Stomach smooth muscle (tissue), 2 donors: ENCODE data around the gene KRTAP5-9.
"Not testable (repeated sequence)": the region's sequence is repeated elsewhere in the genome, so short reads cannot be mapped to it uniquely, and the experiment has no call there.

Source experiments
- H3K27ac ChIP-seq: one replicate; pipeline ENCODE4 v1.7.0; 2013; ENCODE audit warnings: mild to moderate bottlenecking, low read length, inconsistent platforms
- H3K27me3 ChIP-seq, 2 donors: one replicate each; pipeline ENCODE4 v1.7.0; 2013; ENCODE audit warnings: low read length in 2 of 2; ENCODE audit not compliant: insufficient read depth in 2 of 2, control insufficient read depth in 1 of 2
- H3K36me3 ChIP-seq, 2 donors: one replicate each; pipeline ENCODE4 v1.7.0; 2013; ENCODE audit warnings: low read length in 2 of 2; ENCODE audit not compliant: control insufficient read depth in 2 of 2, insufficient read depth in 2 of 2
- H3K4me1 ChIP-seq: one replicate; pipeline ENCODE4 v1.7.0; 2013; ENCODE audit warnings: low read length; ENCODE audit not compliant: control insufficient read depth, insufficient read depth
- H3K4me3 ChIP-seq, 2 donors: one replicate each; pipeline ENCODE4 v1.7.0; 2013; ENCODE audit warnings: low read length in 2 of 2
- H3K9ac ChIP-seq, 2 donors: one replicate each; pipeline ENCODE4 v1.7.0; 2013; ENCODE audit warnings: low read length in 2 of 2, mild to moderate bottlenecking in 1 of 2
- H3K9me3 ChIP-seq, 2 donors: one replicate each; pipeline ENCODE4 v1.7.0; 2013; ENCODE audit warnings: low read length in 2 of 2; ENCODE audit not compliant: control insufficient read depth in 2 of 2
- donor health status: healthy.
- donor health status: Pancreatic carcinoma.

The KRTAP5-9 gene

GRCh38 chr11:71575723-71576424, 27.7 kb downstream of the KRTAP5-9 start:
- no peaks in the 10 kb centered on the region for H3K9me3 ChIP-seq

GRCh38 chr11:71576688-71577465, 28.7 kb downstream of the KRTAP5-9 start:
- not testable (repeated sequence) for H3K9ac ChIP-seq, H3K4me1 ChIP-seq, H3K4me3 ChIP-seq, H3K36me3 ChIP-seq, H3K27ac ChIP-seq, H3K9me3 ChIP-seq
- H3K27me3 ChIP-seq = peaks cover 6 to 13% of the 10 kb centered on the region in 2 donors

More at GRCh38 chr11:71575723-71576424, 27.7 kb downstream of the KRTAP5-9 start:
- Histone ChIP-seq H3K4me1 (no peaks in the 10 kb centered on the region), H3K36me3 (no peaks in the 10 kb centered on the region), H3K4me3 (no peak overlapping the region), H3K9ac (no peak overlapping the region), H3K27me3 (peaks cover 6 to 12% of the 10 kb centered on the region in 2 donors), H3K27ac (no peak overlapping the region)

- Histone ChIP-seq H3K27ac (no peak overlapping the region), H3K36me3 (no peaks in the 10 kb centered on the region), H3K4me1 (no peaks in the 10 kb centered on the region), H3K9ac (no peak overlapping the region), H3K4me3 (no peak overlapping the region), H3K9me3 (no peaks in the 10 kb centered on the region), H3K27me3 (peaks cover 4 to 15% of the 10 kb centered on the region in 2 donors)
Observed at GRCh38 chr11:71577469-71578004, 29.3 kb downstream of the KRTAP5-9 start.

GRCh38 chr11:71579513-71579912, 31.3 kb downstream of the KRTAP5-9 start:
- H3K4me3 ChIP-seq, H3K36me3 ChIP-seq, H3K4me1 ChIP-seq, H3K27ac ChIP-seq, H3K9me3 ChIP-seq, H3K9ac ChIP-seq: not testable (repeated sequence)
- peaks cover 4 to 11% of the 10 kb centered on the region in 2 donors for H3K27me3 ChIP-seq

- H3K27me3 ChIP-seq = peaks cover 4 to 7% of the 10 kb centered on the region in 2 donors
- H3K4me3 ChIP-seq = no peak overlapping the region
- no peaks in the 10 kb centered on the region for H3K36me3 ChIP-seq
- H3K4me1 ChIP-seq = no peaks in the 10 kb centered on the region
- H3K9me3 ChIP-seq = no peaks in the 10 kb centered on the region
- H3K27ac ChIP-seq = no peak overlapping the region
- no peak overlapping the region for H3K9ac ChIP-seq
Observed at GRCh38 chr11:71580057-71581003, 32.1 kb downstream of the KRTAP5-9 start.

GRCh38 chr11:71581826-71582225, 33.6 kb downstream of the KRTAP5-9 start:
- Histone ChIP-seq H3K9ac (no peak overlapping the region), H3K36me3 (no peaks in the 10 kb centered on the region), H3K4me3 (no peak overlapping the region), H3K9me3 (no peaks in the 10 kb centered on the region), H3K4me1 (no peaks in the 10 kb centered on the region), H3K27ac (no peak overlapping the region), H3K27me3 (peaks cover 4 to 7% of the 10 kb centered on the region in 2 donors)

- Histone ChIP-seq H3K27me3 (peaks cover 4 to 7% of the 10 kb centered on the region in 2 donors), H3K9ac (no peak within 1 kb of the TSS), H3K9me3 (no peaks in the 10 kb centered on the region), H3K4me3 (no peak within 1 kb of the TSS), H3K36me3 (no peaks in the 10 kb centered on the region), H3K4me1 (no peaks in the 10 kb centered on the region), H3K27ac (no peak within 1 kb of the TSS)
Observed at GRCh38 chr11:71582309-71582895, 34.2 kb downstream of the KRTAP5-9 start, which contains the start of gene KRTAP5-11. TSS of gene KRTAP5-11 (minus strand) at chr11:71582875. CDS start at chr11:71582837, 38 bp downstream.

- H3K4me3 ChIP-seq, H3K27me3 ChIP-seq, H3K9me3 ChIP-seq, H3K36me3 ChIP-seq, H3K4me1 ChIP-seq, H3K27ac ChIP-seq, H3K9ac ChIP-seq: not testable (repeated sequence)
Observed at GRCh38 chr11:71582969-71583368, 34.7 kb downstream of the KRTAP5-9 start.

- H3K27ac ChIP-seq, H3K36me3 ChIP-seq, H3K9ac ChIP-seq, H3K27me3 ChIP-seq, H3K4me1 ChIP-seq, H3K4me3 ChIP-seq, H3K9me3 ChIP-seq: not testable (repeated sequence)
Observed at GRCh38 chr11:71585673-71586072, 37.5 kb downstream of the KRTAP5-9 start.

GRCh38 chr11:71588314-71588713, 40.1 kb downstream of the KRTAP5-9 start:
- not testable (repeated sequence) for H3K9ac ChIP-seq, H3K27ac ChIP-seq, H3K9me3 ChIP-seq, H3K4me3 ChIP-seq, H3K4me1 ChIP-seq, H3K27me3 ChIP-seq, H3K36me3 ChIP-seq
